Prostate gland (tissue), 2 donors: Measurements from ENCODE around the gene ALK. TPM values are rescaled to one million over a fixed set of nuclear protein-coding genes. Genes with fewer than 3 reads are reported as not detected.

Experiments
- DNase-seq: peaks from one replicate; pipeline ENCODE4 v3.0.0-alpha.2; 2019; ENCODE audit warnings: low spot score
- H3K27ac ChIP-seq, 2 donors: fragments of 200-600 bp; sonication (generic); 2 replicates each; pipeline ENCODE4 v1.5.1; 2017 to 2019
- H3K27me3 ChIP-seq: fragments of 200-600 bp; sonication (generic); replicated peaks from 2 replicates; pipeline ENCODE4 v1.5.1; 2019; ENCODE audit not compliant: insufficient read depth
- H3K36me3 ChIP-seq, 2 donors: fragments of 200-600 bp; sonication (generic); 1 replicate in 1 of 2; 2 replicates in 1 of 2; pipeline versions ENCODE4 v1.5.1 to v1.8.1; 2017 to 2019
- H3K4me1 ChIP-seq: fragments of 200-600 bp; sonication (generic); replicated peaks from 2 replicates; pipeline ENCODE4 v1.5.1; 2019
- H3K4me3 ChIP-seq, 2 donors: fragments of 200-600 bp; sonication (generic); 2 replicates each; pipeline ENCODE4 v1.5.1; 2017 to 2019
- H3K9me3 ChIP-seq: fragments of 200-600 bp; sonication (generic); 2 replicates; pipeline ENCODE4 v1.5.1; 2017
- CTCF ChIP-seq, 4 experiments: fragments of 200-600 bp in 2 of 4; fragments of 450-650 bp in 2 of 4; sonication (generic) in 2 of 4; IDR thresholded peaks; 1 replicate in 3 of 4; 2 replicates in 1 of 4; pipeline ENCODE4 v1.5.1; 2016 to 2019; ENCODE audit warnings: antibody characterized with exemption in 4 of 4, mild to moderate bottlenecking in 2 of 4, moderate library complexity in 2 of 4
- POLR2A ChIP-seq: fragments of 450-650 bp; IDR thresholded peaks from one replicate; pipeline ENCODE4 v1.6.1; 2016; ENCODE audit warnings: antibody characterized with exemption, mild to moderate bottlenecking
- POLR2AphosphoS5 ChIP-seq: sonication (generic); formaldehyde crosslinking; IDR thresholded peaks from one replicate; pipeline ENCODE4 v1.6.1; 2017; ENCODE audit warnings: antibody characterized with exemption
- WGBS: methylation state at CpG from one replicate; pipeline ENCODE4 v1.1.5; 2018; 5-methylcytosine and 5-hydroxymethylcytosine counted together
- intact Hi-C: fragments of 100-400 bp; cut with DNase I; formaldehyde crosslinking; loops from one replicate; pipeline ENCODE4 v1.14.2; 2022
- total RNA-seq, 2 donors: library from RNA; depleted of rRNA; stranded (reverse); fragments of >200 nt; gene quantifications; one replicate each; pipeline ENCODE4 v1.1.0, GENCODE V29; 2016

Gene ALK
- total RNA-seq, 2 donors from 2014 or later: 0.14 to 1.2 TPM

- H3K27ac ChIP-seq: no peak overlapping the region
- WGBS: 94% methylated on average over 6 of the region's 6 CpGs
- DNase-seq: no peak
- intact Hi-C loops: no loop called here
- no peak for TF ChIP-seq POLR2AphosphoS5
- TF ChIP-seq POLR2A: no peak
- TF ChIP-seq CTCF (IDR thresholded peaks at IDR 0.05): no peak
- no peaks in the 10 kb centered on the region for H3K36me3 ChIP-seq
- no peaks in the 10 kb centered on the region for H3K27me3 ChIP-seq
- H3K4me1 ChIP-seq: no peaks in the 10 kb centered on the region
- no peaks in the 10 kb centered on the region for H3K9me3 ChIP-seq
- no peak overlapping the region for H3K4me3 ChIP-seq
These were observed 729.6 kb downstream of the ALK start for GRCh38 chr2:29191817-29192216.

- Histone ChIP-seq H3K4me3 (no peak overlapping the region), H3K27me3 (no peaks in the 10 kb centered on the region), H3K27ac (no peak overlapping the region), H3K9me3 (no peaks in the 10 kb centered on the region), H3K4me1 (no peaks in the 10 kb centered on the region), H3K36me3 (no peaks in the 10 kb centered on the region)
- 95% methylated on average over 5 of the region's 5 CpGs for WGBS
- intact Hi-C loops: no loop called here
- DNase-seq: no peak
- TF ChIP-seq POLR2AphosphoS5 (no peak), POLR2A (no peak), CTCF (IDR thresholded peaks at IDR 0.05) (no peak)
These were observed 732.3 kb downstream of the ALK start for GRCh38 chr2:29189052-29189451.

GRCh38 chr2:29187926-29188325, 733.5 kb downstream of the ALK start:
- Histone ChIP-seq H3K9me3 (no peaks in the 10 kb centered on the region), H3K4me1 (no peaks in the 10 kb centered on the region), H3K27ac (no peak overlapping the region), H3K36me3 (no peaks in the 10 kb centered on the region), H3K27me3 (no peaks in the 10 kb centered on the region), H3K4me3 (no peak overlapping the region)
- DNase-seq: no peak
- WGBS: 69% methylated on average over 2 of the region's 2 CpGs
- TF ChIP-seq POLR2AphosphoS5 (no peak), CTCF (IDR thresholded peaks at IDR 0.05) (no peak), POLR2A (no peak)
- intact Hi-C loops: no loop called here

- Histone ChIP-seq H3K9me3 (no peaks in the 10 kb centered on the region), H3K4me3 (no peak overlapping the region), H3K4me1 (no peaks in the 10 kb centered on the region), H3K36me3 (no peaks in the 10 kb centered on the region), H3K27me3 (no peaks in the 10 kb centered on the region), H3K27ac (no peak overlapping the region)
- no peak for DNase-seq
- TF ChIP-seq POLR2A (no peak), CTCF (IDR thresholded peaks at IDR 0.05) (no peak), POLR2AphosphoS5 (no peak)
- 93% methylated on average over 1 of the region's 1 CpG for WGBS
- intact Hi-C loops: no loop called here
These were observed 734.6 kb downstream of the ALK start for GRCh38 chr2:29186817-29187216.

- 94% methylated on average over 6 of the region's 6 CpGs for WGBS
These were observed 736.9 kb downstream of the ALK start for GRCh38 chr2:29184531-29184930.

More at GRCh38 chr2:29184531-29184930, 736.9 kb downstream of the ALK start:
- TF ChIP-seq CTCF (IDR thresholded peaks at IDR 0.05): no peak
- no peak for TF ChIP-seq POLR2AphosphoS5
- TF ChIP-seq POLR2A: no peak
- Histone ChIP-seq H3K4me3 (no peak overlapping the region), H3K36me3 (no peaks in the 10 kb centered on the region), H3K27me3 (no peaks in the 10 kb centered on the region), H3K4me1 (no peaks in the 10 kb centered on the region), H3K9me3 (no peaks in the 10 kb centered on the region), H3K27ac (no peak overlapping the region)
- intact Hi-C loops: no loop called here
- DNase-seq: no peak
